Left lobe of liver (tissue), 2 donors: ENCODE data around the gene OR4C15. TPM values are rescaled to one million over a fixed set of nuclear protein-coding genes. Genes with fewer than 3 reads are reported as not detected.

Experiments
- ATAC-seq: fragments of 200-7000 bp; cut with Tn5 transposase; one replicate; pipeline ENCODE4 v1.9.1; 2020; ENCODE audit warnings: mild to moderate bottlenecking, moderate library complexity
- DNase-seq: peaks from one replicate; pipeline ENCODE4 v3.0.0-alpha.2; 2020; ENCODE audit warnings: low spot score
- total RNA-seq: library from RNA; stranded (reverse); gene quantifications from one replicate; pipeline ENCODE4 v1.2.1, GENCODE V29; 2021
- donor health status: DM: no; HTN: no; CAD: no; lungs with moderate emphysema.
- donor health status: DM: no; HTN: yes; CAD: no.

Gene OR4C15
- total RNA-seq: not detected

DNA sequence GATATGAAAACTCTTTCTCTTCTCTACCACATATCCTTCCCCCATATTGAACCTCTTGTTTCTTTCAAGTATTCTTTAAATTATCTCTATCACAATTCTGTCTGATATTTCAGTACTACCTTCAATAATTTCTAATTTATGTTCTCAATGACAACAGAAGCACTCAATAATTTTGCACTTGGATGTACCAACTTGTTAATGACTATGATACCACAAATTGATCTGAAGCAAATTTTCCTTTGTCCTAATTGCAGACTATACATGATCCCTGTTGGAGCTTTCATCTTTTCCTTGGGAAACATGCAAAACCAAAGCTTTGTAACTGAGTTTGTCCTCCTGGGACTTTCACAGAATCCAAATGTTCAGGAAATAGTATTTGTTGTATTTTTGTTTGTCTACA is at the start of gene OR4C15:
TSS of gene OR4C15 (plus strand) at position 301 of the 400 bp plus-strand sequence. CDS start at position 301, 0 bp downstream.
- DNase-seq (no peak), ATAC-seq (no peak)

GRCh38 chr11:55571828-55572227 is 17.6 kb downstream of the OR4C15 start, which contains the start of gene OR4C16:
TSS of gene OR4C16 (plus strand) at chr11:55572128. CDS start at chr11:55572128, 0 bp downstream.
- DNase-seq: no peak
- ATAC-seq: no peak

GRCh38 chr11:55572548-55572947 is 18.3 kb downstream of the OR4C15 start:
- DNase-seq: no peak
- no peak for ATAC-seq

Other genes with a start within 250 kb of the OR4C15 start
- gene OR4A16, start 211.3 kb upstream of the OR4C15 start, total RNA-seq: not detected
- not detected for gene OR4A15, start 186.5 kb upstream of the OR4C15 start, total RNA-seq
- gene OR4C16, start 17.7 kb downstream of the OR4C15 start, total RNA-seq: not detected
- gene OR4C11, start 53.2 kb downstream of the OR4C15 start, total RNA-seq: not detected
- not detected for gene OR4P4, start 80.6 kb downstream of the OR4C15 start, total RNA-seq
- not detected for gene OR4S2, start 93.9 kb downstream of the OR4C15 start, total RNA-seq
- not detected for gene OR4C6, start 107.7 kb downstream of the OR4C15 start, total RNA-seq
- gene OR5D13, start 219.0 kb downstream of the OR4C15 start, total RNA-seq: not detected
- not detected for gene OR5D14, start 241.1 kb downstream of the OR4C15 start, total RNA-seq